Activated CD4-positive, alpha-beta T cell treated with anti-CD3 and anti-CD28 coated beads for 1 hour (primary cell): ENCODE measurements around the gene THRSP.
"Not testable (repeated sequence)": the region's sequence is repeated elsewhere in the genome, so short reads cannot be mapped to it uniquely, and the experiment has no call there.

ENCODE experiments used
- DNase-seq: peaks from one replicate; pipeline ENCODE4 v3.0.0-alpha.2; 2020

The THRSP gene, protein sequence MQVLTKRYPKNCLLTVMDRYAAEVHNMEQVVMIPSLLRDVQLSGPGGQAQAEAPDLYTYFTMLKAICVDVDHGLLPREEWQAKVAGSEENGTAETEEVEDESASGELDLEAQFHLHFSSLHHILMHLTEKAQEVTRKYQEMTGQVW

DNA sequence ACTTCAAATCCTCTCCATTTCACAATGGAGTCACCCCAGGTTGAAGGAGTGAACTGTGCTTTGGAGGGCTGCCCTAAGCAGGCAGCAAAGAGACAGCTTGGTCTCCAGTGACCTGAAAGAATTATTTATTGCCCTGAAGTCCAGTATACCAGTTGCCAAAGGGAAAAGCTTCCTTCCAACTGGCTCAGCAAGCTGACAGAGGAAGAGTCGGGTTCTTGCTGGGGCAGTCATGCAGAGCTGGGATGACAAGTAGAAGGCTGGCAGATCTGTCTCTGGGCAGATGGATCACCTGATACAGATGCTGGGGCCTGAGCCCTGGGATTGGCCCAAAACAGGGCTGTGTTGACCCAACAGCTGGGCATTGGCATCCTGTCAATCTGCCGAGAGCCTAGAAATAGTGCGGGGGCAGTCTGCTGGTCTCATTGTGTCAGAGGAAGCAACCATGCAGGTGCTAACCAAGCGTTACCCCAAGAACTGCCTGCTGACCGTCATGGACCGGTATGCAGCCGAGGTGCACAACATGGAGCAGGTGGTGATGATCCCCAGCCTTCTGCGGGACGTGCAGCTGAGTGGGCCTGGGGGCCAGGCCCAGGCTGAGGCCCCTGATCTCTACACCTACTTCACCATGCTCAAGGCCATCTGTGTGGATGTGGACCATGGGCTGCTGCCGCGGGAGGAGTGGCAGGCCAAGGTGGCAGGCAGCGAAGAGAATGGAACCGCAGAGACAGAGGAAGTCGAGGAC is at the start of gene THRSP:
Gene THRSP (plus strand): TSS at position 422 of the 742 bp plus-strand sequence. CDS start 21 bp downstream, at position 443.
- no peak for DNase-seq

DNA sequence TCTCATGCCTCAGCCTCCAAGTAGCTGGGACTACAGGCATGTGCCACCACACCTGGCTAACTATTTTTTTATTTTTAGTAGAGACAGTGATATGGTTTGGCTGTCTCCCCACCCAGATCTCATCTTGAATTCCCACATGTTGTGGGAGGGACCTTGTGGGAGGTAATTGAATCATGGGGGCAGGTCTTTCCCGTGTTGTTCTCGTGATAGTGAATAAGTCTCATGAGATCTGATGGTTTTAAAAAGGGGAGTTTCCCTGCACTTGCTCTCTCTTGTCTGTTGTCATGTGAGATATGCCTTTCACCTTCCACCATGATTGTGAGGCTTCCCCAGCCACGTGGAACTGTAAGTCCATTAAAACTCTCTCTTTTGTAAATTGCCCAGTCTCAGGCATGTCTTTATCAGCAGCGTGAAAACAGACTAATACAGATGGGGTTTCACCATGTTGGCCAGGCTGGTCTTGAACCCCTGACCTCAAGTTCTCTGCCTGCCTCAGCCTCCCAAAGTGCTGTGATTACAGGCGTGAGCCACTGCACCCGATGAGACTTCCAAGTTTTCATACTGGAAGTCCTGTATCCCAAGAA is 48.6 kb upstream of the THRSP start:
- not testable (repeated sequence) for DNase-seq

DNA sequence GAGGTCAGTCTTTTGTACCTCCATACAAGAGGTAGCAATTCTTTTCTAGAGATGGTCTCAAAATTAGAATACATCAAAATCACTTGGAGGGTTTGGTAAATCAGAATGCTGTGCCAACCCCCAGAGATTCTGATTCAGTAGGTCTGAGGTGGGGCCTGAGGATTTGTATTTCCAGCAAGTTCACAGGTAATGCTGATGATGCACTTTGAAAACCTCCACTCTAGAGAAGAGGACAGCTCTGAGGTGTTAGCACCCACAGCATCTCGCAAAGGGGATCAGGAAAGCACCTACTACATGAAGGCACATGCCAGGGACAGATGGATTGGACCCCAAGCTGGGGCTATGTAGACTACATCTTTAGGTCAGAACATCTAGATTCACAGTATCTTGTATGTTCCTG is 47.8 kb upstream of the THRSP start:
- no peak for DNase-seq

DNA sequence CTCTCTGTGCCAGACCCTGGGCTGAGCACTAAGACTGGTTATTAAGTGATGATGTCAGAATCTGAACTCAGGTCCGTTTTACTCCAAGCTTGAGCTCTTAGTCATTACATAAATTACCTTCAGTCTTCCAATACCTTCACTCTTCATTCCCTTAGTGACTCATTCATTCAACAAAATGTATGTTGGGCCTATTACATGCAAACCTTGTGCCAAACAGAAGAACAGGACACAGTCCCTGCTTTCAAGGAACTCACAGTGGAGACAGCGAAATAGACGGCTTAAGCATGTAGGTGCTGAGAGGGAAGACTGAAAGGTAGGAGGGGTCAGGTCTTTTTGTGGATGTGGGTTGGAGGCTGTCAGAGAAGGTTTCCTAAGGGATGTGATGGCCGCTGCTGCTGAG is 43.9 kb upstream of the THRSP start:
- DNase-seq = no peak

DNA sequence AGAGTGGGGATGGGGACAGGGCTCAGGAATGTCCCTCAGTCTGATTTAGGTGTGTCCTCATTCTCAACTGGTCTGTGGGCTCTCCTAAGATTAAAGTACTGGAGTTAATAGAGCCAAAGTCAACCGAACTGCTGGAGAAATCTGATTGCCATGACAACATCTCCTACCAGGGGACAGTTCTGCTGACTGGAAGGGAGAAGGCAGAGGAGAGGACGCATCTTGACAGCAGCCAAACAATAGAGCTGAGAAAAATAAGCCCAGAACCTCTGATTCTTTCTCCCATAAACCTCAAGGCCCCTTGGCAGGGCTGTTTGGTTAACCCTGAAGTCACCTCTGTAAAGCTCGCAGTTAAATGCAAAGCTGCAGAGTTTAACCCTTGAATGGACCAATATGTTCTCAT is 43.4 kb upstream of the THRSP start:
- DNase-seq = no peak

DNA sequence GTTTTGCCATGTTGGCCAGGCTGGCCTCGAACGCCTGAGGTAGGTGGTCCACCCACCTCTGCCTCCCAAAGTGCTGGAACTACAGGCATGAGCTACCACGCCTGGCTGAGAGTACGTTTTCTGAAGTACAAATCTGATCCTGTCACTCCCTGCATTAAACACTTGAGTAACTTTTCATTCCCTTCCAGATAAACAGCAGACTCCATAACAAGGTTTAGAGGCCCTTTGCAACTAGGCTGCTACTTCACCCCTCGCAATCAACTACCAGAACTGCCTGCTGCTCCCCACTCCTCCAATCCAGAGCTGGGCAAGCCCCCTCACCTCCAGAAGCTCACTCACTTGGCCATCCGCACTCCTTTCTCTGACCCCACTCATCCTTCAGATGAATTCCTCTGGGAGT is 42.0 kb upstream of the THRSP start:
- no peak for DNase-seq

DNA sequence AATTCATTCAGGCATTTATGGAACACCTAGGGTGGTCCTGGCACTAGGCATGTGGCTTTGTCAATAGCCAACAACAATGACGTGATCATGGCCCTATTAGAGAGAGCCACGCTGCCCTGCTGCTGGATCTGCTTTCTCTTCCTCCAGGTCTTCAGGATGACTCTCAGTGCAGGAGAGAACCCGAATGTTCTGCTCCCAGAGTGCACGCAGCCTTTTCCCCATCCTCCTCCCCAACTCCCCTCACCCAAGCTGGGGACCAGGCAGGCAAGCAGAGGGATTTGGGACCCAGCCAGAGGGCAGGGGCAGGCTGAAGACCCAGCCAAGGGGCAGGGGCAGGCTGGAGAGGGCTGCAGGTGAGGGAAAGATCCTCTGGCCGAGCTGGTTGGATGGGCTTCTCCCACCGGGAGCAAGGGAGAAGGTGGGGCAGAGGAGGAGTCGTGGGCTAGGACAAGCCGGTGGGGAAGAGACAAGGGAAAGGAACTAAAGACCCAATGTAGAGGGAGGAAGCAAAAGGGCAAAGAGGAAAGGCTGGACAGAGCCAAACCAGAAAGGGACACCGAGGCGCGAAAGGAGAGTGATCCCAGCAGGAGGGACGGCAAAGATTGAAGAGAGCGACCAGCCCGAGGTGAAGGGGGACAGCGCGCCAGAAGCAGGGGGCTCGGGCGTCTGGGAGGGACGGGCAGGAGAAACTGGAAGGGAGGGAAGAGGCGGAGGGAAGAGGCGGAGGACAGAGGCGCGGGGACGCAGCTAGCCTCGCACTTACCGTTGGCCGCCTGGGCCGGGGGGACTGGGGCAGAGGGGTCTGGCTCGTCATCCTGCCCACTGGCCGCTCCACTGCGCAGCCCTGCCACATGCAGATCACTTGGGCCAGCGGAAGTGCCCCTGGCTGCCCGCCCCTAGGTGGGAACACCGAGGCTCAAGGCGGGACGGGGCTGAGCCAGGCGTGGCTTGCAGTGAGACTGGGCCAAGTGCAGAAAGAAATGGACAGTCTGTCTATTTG is 41.0 kb upstream of the THRSP start, which contains the start of gene KCTD14:
Gene KCTD14 (minus strand): TSS at position 880 of the 1,000 bp plus-strand sequence. CDS start 27 bp downstream, at position 853.
- DNase-seq = no peak

DNA sequence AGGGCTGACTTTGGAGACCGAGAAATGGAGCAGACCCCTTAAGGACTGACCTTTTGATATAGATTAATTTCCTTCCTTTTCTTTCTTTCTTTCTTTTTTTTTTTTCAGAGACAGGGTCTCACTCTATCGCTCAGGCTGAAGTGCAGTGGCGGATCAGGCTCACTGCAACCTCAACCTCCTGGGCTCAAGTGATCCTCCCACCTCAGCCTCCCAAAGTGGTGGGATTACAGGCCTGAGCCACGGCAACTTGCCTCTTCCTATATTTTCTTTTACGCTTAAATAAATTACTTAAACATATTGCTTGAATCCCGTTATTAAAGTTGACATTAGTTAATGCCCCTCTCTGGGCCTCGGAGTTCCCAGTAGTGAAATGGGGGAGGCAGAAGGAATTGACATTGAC is 40.2 kb upstream of the THRSP start:
- no peak for DNase-seq

DNA sequence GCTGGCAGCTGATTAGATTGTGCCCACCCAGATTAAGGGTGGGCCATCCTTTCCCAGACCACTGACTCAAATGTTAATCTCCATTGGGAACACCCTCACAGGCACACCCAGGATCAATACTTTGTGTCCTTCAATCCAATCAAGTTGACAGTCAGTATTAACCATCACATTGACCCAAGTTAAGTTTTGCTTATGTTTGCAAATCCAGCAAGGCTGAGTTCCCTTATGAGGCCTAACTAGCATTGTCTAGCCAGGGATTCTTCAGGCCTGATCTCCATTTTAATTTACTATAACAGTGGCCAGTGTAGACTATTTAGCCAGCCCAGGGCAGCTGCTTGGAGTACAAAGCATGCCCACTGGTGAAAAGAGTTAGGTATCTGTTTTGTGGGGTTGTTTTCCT is 38.3 kb upstream of the THRSP start:
- DNase-seq = no peak

DNA sequence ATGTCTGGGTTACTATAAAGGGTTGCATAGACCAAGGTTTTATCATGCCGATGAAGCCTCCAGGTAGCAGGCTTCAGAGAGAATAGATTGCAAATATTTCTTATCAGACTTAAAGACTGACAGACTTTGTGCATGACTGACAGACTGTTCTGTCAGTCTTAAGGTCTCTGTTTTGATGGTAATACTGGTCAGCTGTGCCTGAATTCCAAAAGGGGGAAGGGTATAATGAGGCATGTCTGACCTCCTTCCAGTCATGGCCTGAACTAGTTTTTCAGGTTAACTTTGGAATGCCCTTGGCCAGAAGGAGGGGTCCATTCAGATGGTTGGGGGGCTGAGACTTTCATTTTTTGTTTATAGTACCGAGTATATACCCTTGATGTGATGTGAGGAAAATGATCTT is 35.9 kb upstream of the THRSP start:
- DNase-seq = no peak

DNA sequence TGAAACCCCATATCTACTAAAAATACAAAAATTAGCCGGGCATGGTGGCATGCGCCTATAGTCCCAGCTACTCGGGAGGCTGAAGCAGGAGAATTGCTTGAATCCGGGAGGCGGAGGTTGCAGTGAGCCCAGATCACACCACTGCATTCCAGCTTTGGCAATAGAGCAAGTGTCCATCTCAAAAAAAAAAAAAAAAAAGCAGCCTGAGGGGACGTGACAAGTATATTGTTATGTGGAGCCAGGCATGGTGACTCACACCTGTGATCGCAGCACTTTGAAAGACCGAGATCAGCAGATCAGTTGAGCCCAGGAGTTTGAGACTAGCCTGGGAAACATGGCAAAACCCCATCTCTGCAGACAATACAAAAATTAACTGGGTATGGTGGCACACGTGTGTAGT is 35.2 kb upstream of the THRSP start:
- DNase-seq = not testable (repeated sequence)

DNA sequence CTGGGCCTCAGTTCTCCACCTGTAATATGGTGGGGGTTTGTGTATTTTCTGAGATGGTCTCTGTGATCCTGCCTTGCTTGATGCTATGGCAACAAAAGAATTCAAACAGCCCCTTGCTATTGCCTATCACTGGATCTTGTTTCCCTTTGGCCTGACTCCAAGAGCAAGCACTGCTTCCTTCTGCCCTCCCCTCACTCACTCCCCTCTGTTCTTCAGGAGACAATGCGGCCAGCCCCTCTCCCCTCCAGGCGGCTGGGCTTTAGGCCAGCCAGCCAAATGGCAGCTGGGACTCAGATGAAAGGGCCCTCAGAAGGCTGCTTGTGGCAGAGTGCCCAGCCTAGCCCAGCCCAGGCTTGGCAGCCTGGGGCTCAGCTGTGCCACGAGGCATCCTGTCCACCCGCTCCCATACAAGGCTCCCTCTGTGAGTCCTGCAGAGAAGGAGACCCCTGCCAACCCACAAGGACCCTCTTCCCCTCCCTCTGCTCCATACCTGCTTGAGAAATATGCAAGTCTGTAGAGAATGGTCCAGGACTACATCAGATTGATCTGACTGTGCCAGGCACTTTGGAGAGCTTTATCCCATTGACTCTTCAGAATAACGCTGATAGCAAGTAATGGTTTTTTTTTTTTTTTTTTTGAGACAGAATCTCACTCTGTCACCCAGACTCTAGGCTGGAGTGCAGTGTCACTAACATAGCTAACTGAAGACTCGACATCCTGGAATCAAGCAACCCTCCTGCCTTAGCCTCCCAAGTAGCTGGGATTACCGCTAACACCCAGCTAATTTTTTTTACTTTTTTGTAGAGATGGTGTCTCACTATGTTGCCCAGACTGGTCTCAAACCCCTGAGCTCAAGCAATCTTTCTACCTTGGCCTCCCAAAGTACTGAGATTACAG is 33.0 kb upstream of the THRSP start:
- no peak for DNase-seq

DNA sequence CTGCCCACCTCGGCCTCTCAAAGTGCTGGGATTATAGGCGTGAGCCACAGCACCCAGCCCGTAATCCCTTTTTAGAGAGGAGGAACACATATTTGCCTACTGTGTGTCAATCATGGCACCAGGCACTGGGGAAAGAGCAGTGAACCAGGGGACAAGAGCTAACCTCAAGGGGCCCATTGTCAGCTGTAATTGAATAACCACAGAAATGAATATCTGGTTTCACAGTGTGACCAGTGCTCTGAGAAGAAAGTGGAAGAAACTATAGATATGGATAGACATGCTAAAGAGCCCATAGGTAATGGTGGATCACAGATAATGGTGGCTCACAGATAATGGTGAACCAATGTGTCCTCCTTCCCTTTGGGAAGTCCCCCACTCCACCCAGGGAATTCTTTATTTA is 32.0 kb upstream of the THRSP start:
- DNase-seq = no peak

DNA sequence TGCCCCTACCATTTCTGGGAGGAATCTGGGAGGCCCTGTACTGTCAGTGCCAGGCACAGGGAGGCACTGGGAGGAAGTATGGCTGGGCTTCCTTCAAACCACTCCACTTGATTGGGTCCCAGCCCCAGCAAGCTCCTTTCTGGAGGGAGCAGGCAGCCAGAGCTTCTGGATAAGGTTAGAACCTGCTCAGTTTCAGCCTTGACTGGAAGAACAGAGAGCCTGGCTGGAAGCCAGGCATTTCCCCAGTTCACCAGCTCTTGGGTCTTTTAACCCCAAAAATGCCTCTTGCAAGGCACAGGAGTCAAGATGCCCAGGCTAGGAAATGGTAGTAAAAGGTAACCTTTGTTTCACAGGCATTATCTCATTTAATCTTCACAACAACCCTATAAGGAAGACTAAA is 31.6 kb upstream of the THRSP start:
- no peak for DNase-seq

DNA sequence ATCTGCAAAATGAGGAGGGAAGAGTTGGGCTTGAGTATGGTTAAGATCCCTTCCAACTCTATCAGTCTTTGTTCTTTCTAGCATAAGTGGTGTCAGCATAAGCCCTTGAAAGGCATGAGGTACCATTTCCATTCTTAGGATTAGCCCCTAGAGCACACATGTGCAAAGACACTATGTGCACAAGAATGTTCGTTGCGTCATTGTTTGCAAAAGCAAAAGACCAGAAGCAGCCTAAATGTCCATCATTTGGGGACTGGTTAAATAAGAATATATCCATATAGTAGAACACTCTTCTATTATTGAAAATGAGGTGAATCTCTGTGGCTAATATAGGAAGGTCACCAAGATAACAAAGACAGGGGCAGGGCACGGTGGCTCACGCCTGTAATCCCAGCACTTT is 30.6 kb upstream of the THRSP start:
- no peak for DNase-seq

DNA sequence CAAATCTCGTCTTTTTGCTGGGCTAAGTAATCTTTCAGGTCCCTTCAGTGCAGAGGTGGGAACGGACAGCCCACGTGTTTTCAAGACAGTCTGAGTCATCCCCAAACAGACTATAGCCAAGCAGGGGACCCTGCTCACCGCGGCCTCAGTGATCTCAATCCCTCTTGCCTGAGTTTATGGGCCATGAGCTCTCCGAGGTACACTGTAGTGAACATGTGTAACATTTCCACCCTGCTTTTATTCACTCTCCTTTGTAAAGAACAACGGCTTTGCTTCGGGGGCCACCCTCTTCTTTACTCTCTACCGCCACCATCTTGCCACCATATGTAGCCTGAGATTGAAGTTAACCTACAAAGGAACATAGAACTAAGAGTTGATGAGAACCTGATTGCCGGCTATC is 29.0 kb upstream of the THRSP start:
- no peak for DNase-seq

DNA sequence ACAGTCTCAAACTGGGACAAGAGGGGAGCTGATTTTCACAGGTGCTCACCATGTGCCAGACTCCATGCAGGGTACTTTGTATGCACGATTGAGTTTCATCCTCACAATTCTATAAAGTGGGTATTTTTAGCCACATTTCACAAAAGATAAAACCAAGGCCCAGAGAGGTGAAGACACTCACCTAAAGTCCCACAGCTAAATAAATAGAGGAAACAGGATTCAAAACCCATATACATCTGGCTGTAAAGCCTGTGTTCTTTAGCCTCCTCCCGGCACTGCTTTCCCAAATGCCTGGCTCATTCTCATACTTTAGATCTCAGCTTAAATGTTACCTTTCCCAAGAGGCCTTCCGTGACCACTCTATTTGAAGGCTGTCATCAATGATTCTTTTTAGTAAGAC is 27.3 kb upstream of the THRSP start:
- no peak for DNase-seq

DNA sequence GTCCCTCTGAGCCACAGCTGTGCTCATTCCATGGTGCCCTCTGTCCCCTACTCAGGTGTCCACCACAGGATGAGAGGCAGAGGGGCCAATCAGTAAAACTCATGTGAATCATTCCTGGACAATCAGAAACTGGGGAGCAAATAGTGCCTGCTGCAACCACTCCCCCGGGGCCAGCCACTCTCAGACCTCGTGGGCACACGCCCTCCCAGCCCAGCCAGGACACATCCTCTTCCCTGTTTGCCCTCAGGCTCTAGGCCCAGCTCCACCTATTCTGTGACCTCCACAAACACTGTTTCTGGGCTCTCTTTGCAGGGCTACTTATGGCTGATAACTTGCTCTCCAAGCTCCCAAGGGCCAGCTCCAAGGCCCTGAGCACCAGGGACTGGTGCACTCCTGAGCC is 26.6 kb upstream of the THRSP start:
- DNase-seq = no peak

DNA sequence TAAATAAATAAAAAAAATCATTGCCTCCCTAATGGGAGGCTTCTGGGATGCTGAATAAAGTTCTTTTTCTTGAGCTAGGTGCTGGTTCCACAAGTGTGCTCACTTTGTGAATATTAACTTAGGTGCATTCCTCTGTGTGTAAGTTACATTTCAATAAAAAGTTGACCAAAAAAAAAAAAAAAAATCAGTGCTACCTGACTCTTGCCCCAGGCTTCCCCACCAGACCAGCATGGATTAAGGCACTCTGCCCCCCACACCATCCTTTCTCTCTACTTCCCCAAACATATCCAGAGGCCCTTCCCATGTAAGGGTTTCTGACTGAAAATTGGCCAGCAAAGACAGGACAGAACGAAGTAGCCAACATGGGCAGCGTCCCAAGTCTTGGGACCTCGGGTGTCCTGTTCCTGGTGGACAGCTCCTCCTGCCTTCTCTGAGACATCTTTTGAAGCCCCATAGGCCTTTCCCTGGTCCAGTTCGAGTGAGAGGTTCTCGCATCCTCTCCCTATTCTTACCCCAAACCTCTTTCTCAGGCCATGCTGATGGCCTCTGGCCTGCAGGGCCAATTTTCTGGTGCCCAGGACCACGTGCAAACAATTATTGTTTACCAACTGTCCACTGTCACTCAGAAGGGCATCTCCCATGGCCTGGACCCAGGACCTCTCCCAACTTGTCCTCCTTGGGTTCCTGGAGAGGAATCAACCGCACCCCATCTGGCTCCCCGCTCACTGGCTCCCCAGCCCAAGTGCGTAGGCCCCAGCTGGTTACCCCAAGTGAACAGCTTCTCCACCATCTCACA is 25.6 kb upstream of the THRSP start:
- DNase-seq = no peak

DNA sequence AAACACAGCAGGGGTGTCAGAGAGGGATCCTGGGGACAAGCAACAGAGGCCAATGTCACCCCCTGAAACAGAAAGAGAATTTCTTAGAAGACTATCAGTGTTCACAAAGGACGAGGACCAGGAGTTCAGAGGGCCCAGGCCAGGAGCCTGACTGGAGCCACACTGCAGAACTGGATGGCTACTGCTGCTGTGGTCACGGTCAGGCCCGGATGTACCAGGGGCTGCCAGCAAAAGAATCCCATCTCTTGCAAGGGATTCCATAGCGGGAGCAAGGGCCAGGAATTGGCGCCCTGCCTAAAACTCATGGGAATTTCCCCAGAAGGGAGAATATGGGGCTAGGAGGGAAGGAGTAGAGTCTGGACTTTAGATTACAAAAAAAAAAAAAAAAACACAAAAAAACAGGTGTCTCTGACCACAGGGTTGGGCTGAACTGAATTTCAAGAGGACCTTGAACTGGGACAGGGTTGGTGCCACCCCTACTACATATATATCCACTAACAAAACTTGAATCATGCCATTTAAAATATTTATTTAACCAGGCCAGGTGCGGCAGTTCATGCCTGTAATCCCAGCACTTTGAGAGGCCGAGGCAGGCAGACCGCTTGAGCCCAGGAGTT is 24.9 kb upstream of the THRSP start:
- no peak for DNase-seq

DNA sequence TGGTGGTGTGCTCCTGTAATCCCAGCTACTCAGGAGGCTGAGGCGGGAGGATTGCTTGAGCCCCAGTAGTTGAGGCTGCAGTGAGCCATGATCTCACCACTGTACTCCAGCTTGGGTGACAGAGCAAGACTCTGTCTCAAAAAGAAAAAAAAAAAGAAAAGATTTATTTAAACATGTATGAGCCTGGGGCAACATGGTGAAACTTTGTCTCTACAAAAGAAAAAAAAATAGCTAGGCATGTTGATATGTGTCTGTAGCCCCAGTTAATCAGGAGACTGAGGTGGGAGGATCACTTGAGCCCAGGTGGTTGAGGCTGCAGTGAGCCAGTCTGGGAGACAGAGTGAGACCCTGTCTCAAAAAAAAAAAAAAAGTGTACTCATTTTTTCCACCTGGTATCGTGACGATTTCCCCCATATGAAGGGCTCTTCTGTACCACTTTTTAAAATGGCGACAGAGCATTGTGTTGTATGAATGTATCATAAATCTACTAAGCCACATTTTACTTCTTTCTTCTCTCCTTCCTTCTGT is 24.2 kb upstream of the THRSP start:
- no peak for DNase-seq
